Left ventricle myocardium inferior (tissue), 1 donor: Measurements from ENCODE around the gene LPCAT3. TPM values are rescaled to one million over a fixed set of nuclear protein-coding genes. Genes with fewer than 3 reads are reported as not detected.

Source experiments
- DNase-seq: peaks from one replicate; pipeline ENCODE4 v3.0.0-alpha.2; 2020
- H3K27ac ChIP-seq: fragments of 200-600 bp; replicated peaks from 2 replicates; pipeline ENCODE4 v1.8.0; 2021
- H3K27me3 ChIP-seq: fragments of 200-600 bp; 2 replicates; pipeline ENCODE4 v1.8.0; 2021; ENCODE audit warnings: low read depth
- H3K36me3 ChIP-seq: fragments of 200-600 bp; 2 replicates; pipeline ENCODE4 v1.8.0; 2021
- H3K4me1 ChIP-seq: fragments of 200-600 bp; 2 replicates; pipeline ENCODE4 v1.8.0; 2021
- H3K4me3 ChIP-seq: fragments of 200-600 bp; 2 replicates; pipeline ENCODE4 v1.8.0; 2021; ENCODE audit warnings: mild to moderate bottlenecking, moderate library complexity
- H3K9me3 ChIP-seq: fragments of 200-600 bp; replicated peaks from 2 replicates; pipeline ENCODE4 v1.8.0; 2021
- intact Hi-C: fragments of 100-400 bp; cut with micrococcal nuclease; formaldehyde crosslinking; loops from one replicate; pipeline ENCODE4 v1.11.0; 2022
- total RNA-seq: library from RNA; stranded (reverse); fragmentation: NEBNext Ultra II Directional; extraction: Animal tissue kit (Norgen Biotek cat#: 25700); gene quantifications from one replicate; pipeline ENCODE4 v1.2.1, GENCODE V29; 2021
- TF ChIP-seq, protein P1 (sequence below): fragments of 200-600 bp; IDR thresholded peaks from 2 replicates; pipeline ENCODE4 v1.8.0; 2021; ENCODE audit warnings: antibody characterized with exemption, mild to moderate bottlenecking, borderline replicate concordance
- donor health status: DM: no; HTN: yes; CAD: no; lungs with severe emphysema.

The LPCAT3 gene
- total RNA-seq, 1 donor from 2014 or later = 35.1 TPM

DNA sequence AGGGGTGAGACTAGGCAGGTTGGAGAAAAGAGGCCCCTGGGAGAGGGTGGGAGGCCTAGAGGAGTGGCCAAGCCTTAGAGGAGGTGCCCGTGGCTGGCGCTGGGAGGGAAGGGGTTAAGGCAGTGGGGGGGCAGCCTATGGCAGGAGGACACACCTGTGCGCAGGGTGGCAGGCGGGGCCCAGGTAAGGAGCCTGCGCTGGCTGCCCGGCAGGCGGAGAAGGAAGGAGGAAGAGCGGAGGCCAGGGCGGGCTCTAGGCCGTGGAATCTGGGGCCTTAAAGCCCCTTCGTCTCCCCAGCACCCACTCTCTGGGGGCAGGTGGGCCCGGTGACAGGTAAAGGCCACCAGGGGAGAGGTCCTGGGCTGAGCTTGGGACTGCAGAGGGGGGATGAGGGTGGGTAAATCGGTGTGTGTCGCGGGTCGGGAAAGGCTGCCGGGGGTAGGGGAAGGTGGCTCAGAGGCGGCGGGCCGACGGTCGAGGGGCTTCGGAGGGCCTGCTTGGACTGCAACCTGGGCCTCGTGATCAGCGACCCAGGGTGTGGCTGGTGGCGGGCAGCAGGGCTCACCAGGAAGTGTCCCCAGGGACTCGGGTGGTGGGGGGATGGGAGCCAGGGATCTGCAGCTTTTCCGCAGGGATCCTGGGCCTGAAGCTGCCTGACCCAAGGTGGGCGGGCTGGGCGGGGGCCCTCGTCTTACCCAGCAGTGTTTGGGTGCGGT, 55.1 kb downstream of the LPCAT3 start:
- H3K27ac ChIP-seq = peak overlapping the region; percentile 86
- TF ChIP-seq, protein P1, sequence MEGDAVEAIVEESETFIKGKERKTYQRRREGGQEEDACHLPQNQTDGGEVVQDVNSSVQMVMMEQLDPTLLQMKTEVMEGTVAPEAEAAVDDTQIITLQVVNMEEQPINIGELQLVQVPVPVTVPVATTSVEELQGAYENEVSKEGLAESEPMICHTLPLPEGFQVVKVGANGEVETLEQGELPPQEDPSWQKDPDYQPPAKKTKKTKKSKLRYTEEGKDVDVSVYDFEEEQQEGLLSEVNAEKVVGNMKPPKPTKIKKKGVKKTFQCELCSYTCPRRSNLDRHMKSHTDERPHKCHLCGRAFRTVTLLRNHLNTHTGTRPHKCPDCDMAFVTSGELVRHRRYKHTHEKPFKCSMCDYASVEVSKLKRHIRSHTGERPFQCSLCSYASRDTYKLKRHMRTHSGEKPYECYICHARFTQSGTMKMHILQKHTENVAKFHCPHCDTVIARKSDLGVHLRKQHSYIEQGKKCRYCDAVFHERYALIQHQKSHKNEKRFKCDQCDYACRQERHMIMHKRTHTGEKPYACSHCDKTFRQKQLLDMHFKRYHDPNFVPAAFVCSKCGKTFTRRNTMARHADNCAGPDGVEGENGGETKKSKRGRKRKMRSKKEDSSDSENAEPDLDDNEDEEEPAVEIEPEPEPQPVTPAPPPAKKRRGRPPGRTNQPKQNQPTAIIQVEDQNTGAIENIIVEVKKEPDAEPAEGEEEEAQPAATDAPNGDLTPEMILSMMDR = no peak
- H3K27me3 ChIP-seq = no peaks in the 10 kb centered on the region
- peaks cover 30% of the 10 kb centered on the region for H3K36me3 ChIP-seq
- intact Hi-C loops = loop anchor here (10.0 kb wide), 1 partner anchor 52 kb away; the partner anchor contains the start of gene LPCAT3
- DNase-seq = peak; percentile 17
- peaks cover 71% of the 10 kb centered on the region for H3K4me1 ChIP-seq
- H3K9me3 ChIP-seq = no peaks in the 10 kb centered on the region
- H3K4me3 ChIP-seq = no peak overlapping the region

DNA sequence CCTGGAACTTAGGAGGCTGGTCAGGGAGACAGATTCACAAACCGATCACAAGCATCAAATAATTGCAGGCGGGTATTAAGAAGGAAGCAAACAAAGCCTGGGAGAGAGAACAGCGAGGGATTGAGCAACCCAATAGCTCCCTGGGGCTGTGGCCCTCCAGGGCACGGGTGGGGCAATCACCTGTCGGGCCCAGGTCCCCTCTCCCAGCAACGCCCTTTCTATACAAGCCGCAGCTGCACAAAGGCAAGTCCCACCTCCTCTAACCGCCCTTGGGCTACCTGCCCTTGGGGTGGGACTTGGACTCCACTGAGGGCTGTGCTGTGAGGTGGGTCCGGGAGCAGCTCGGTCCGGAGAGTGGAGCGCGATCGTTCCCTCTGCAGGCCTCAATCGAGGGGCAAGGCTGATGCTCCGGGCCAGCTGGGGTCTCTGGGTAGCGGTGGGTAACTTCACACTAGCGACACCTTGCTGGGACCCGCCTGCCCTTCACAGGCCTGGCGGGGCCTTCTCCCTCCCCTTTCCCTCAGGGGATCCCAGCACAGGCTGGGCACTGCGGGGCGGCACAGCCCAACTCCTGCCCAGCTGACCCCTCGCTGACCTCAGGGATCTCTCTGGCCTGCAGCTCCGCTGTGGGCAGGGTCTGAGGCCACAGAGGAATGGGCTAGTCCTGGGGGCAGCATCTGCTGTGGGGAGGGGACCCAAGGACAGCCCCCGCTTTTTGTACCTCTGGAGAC, 55.8 kb downstream of the LPCAT3 start:
- DNase-seq = peak; percentile 13
- H3K36me3 ChIP-seq = peaks cover 23% of the 10 kb centered on the region
- intact Hi-C loops = loop anchor here (10.0 kb wide), 1 partner anchor 52 kb away; the partner anchor contains the start of gene LPCAT3
- peaks cover 68% of the 10 kb centered on the region for H3K4me1 ChIP-seq
- peak overlapping the region; percentile 86 for H3K27ac ChIP-seq
- H3K9me3 ChIP-seq = no peaks in the 10 kb centered on the region
- TF ChIP-seq, protein P1 = no peak
- H3K27me3 ChIP-seq = no peaks in the 10 kb centered on the region
- H3K4me3 ChIP-seq = peak overlapping the region; percentile 38

DNA sequence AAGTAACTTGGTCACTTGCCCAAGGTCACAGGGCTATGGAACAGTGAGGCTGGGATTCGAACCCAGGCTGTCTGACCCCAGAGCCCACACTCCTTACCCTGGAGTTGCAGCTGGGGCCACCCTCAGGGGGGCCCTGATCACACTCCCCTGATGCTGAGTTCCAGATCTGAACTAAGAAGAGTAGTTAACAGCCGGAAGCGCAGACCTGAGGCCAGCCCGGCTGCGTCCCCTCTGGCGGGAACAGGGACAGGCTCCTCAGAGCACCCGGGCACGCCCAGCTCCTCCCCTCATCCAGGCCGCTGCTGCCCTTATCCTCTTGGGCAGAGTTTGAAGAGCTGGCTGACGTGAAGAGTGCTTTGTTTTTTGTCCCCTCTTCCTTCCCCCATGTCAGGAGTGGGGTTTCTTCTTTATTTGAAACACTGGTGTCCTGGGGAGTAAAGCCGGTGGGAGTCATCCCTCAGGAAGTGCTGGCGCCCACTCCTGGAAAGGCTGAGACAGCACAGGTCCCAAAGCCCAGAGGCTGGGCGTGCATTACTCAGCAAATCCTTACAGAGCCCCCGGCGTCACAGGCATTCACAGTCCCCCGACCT, 56.5 kb downstream of the LPCAT3 start:
- Histone ChIP-seq H3K27me3 (no peaks in the 10 kb centered on the region), H3K4me3 (peak overlapping the region; percentile 38), H3K36me3 (peaks cover 17% of the 10 kb centered on the region), H3K4me1 (peaks cover 68% of the 10 kb centered on the region), H3K9me3 (no peaks in the 10 kb centered on the region), H3K27ac (peak overlapping the region; percentile 86)
- TF ChIP-seq, protein P1 = peak; percentile 52
- DNase-seq = peak; percentile 53
- intact Hi-C loops = loop anchor here (10.0 kb wide), 1 partner anchor 53 kb away; the partner anchor contains the start of gene LPCAT3

DNA sequence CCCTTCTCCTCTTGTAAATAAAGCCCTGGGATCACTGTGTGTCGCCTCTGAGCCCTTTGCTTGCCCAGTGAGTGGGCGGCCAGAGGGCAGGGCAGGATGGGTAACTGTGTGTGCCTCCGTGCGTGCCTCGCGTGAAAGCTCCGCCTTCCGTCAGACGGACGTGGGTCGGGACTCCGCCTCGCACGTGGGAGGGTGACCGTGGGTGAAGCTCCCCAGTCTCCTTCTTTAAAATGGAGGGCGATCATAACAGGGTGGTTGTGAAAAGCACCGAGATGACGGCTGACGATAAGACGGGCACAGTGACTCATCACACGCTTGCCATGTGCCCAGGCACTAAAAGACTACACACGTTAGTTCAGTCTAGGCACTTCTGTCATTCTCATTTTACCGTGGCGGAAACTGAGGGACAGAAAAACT, 57.0 kb downstream of the LPCAT3 start:
- Histone ChIP-seq H3K36me3 (peaks cover 12% of the 10 kb centered on the region), H3K27ac (peak overlapping the region; percentile 86), H3K4me1 (peaks cover 68% of the 10 kb centered on the region), H3K4me3 (peak overlapping the region; percentile 38), H3K27me3 (no peaks in the 10 kb centered on the region), H3K9me3 (no peaks in the 10 kb centered on the region)
- peak; percentile 60 for DNase-seq
- intact Hi-C loops = loop anchor here (10.0 kb wide), 1 partner anchor 54 kb away; the partner anchor contains the start of gene LPCAT3
- TF ChIP-seq, protein P1 = no peak

DNA sequence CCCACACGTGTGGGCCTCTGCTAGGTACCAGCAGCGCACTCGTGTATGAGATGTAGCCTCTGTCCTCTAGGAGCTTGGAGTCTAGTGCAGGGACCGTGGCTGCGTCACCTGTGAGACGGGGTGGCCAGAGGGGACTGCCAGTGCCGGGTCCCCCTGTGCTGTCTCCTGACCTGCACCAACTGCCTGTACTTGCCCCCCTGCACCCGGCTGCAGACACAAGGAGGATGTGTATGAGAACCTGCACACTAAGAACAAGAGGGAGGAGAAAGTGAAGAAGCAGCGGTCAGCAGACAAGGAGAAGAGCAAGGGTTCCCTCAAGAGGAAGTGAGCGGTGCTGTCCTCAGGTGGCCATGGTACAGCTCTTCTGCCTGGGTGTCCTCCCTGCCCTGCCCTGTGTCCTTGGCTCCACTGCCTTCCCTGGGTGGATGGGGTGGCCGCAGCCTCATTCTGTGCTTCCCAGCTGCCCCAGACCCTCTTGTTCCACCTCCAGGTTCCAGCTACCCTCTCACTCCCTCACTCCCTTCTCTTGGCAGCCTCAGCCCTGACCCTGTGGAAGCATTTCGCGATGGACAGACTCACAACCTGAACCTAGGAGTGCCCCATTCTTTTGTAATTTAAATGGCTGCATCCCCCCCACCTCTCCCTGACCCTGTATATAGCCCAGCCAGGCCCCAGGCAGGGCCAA, 57.5 kb downstream of the LPCAT3 start:
- Histone ChIP-seq H3K4me1 (peaks cover 68% of the 10 kb centered on the region), H3K9me3 (no peaks in the 10 kb centered on the region), H3K27me3 (no peaks in the 10 kb centered on the region), H3K4me3 (peak overlapping the region; percentile 38), H3K27ac (peak overlapping the region; percentile 86), H3K36me3 (peaks cover 6% of the 10 kb centered on the region)
- peak; percentile 14 for DNase-seq
- TF ChIP-seq, protein P1 = no peak
- intact Hi-C loops = loop anchor here (10.0 kb wide), 1 partner anchor 54 kb away; the partner anchor contains the start of gene LPCAT3
